ENCODE results near the gene AUTS2. TPM values are rescaled to one million over a fixed set of nuclear protein-coding genes. Genes with fewer than 3 reads are reported as not detected.

The AUTS2 gene
- total and polyA plus RNA-seq, 4 donors, result 4.9 to 24.4 (median 7.0) TPM

GRCh38 chr7:69753981-69754380 lies 155.7 kb downstream of the AUTS2 start:
- Histone ChIP-seq H3K4me3 (ENCODE audit: low read depth in 1 of 3, low read length in 3 of 3) (no peak overlapping the region), H3K36me3 (ENCODE audit: control insufficient read depth in 4 of 4, insufficient read depth in 3 of 4, low read depth in 1 of 4, low read length in 3 of 4) (no peaks in the 10 kb centered on the region), H3K9me3 (ENCODE audit: control insufficient read depth in 4 of 4, low read length in 3 of 4) (no peaks in the 10 kb centered on the region), H3K4me1 (ENCODE audit: control insufficient read depth in 4 of 4, insufficient read depth in 4 of 4, low read length in 3 of 4) (no peaks in the 10 kb centered on the region), H3K9ac (ENCODE audit: low read depth in 1 of 2, low read length in 2 of 2) (no peak overlapping the region), H3K27ac (ENCODE audit: low read depth in 1 of 2, low read length in 2 of 2) (no peak overlapping the region), H3K27me3 (ENCODE audit: control insufficient read depth in 4 of 4, insufficient read depth in 4 of 4, low read length in 3 of 4) (no peaks in the 10 kb centered on the region)
- TF ChIP-seq RXRA (IDR thresholded peaks at IDR 0.05) (no peak), ATF3 (IDR thresholded peaks at IDR 0.05) (no peak), REST (IDR thresholded peaks at IDR 0.05) (no peak), JUND (IDR thresholded peaks at IDR 0.05) (no peak), EGR1 (IDR thresholded peaks at IDR 0.05; ENCODE audit: low read depth in 2 of 2) (no peak)
- 53% methylated on average over 2 of the region's 2 CpGs for WGBS
- no peak for DNase-seq (ENCODE audit: low spot score)

GRCh38 chr7:69754476-69754875 lies 156.2 kb downstream of the AUTS2 start:
- WGBS, result 80% methylated on average over 3 of the region's 3 CpGs
- H3K4me3 ChIP-seq (ENCODE audit: low read depth in 1 of 3, low read length in 3 of 3), result no peak overlapping the region
- no peak overlapping the region for H3K9ac ChIP-seq (ENCODE audit: low read depth in 1 of 2, low read length in 2 of 2)
- H3K27ac ChIP-seq (ENCODE audit: low read depth in 1 of 2, low read length in 2 of 2), result no peak overlapping the region
- TF ChIP-seq GABPA (IDR thresholded peaks at IDR 0.05 in 1 of 2, conservative IDR thresholded peaks at IDR 0.05 in 1 of 2), result no peak
- no peak for TF ChIP-seq SP1 (IDR thresholded peaks at IDR 0.05)
- no peak for TF ChIP-seq ZBTB33 (IDR thresholded peaks at IDR 0.05)
- no peak for TF ChIP-seq TAF1 (conservative IDR thresholded peaks at IDR 0.05)
- TF ChIP-seq HNF4G (IDR thresholded peaks at IDR 0.05), result no peak
- no peak for TF ChIP-seq REST (IDR thresholded peaks at IDR 0.05)
- no peak for TF ChIP-seq CTCF (IDR thresholded peaks at IDR 0.05; ENCODE audit: low read depth, low read length, missing input control)
- no peaks in the 10 kb centered on the region for H3K27me3 ChIP-seq (ENCODE audit: control insufficient read depth in 4 of 4, insufficient read depth in 4 of 4, low read length in 3 of 4)
- DNase-seq (ENCODE audit: low spot score), result no peak
- H3K9me3 ChIP-seq (ENCODE audit: control insufficient read depth in 4 of 4, low read length in 3 of 4), result no peaks in the 10 kb centered on the region
- H3K4me1 ChIP-seq (ENCODE audit: control insufficient read depth in 4 of 4, insufficient read depth in 4 of 4, low read length in 3 of 4), result no peaks in the 10 kb centered on the region
- no peaks in the 10 kb centered on the region for H3K36me3 ChIP-seq (ENCODE audit: control insufficient read depth in 4 of 4, insufficient read depth in 3 of 4, low read depth in 1 of 4, low read length in 3 of 4)
